ENCODE measurements around the gene ACOT11.

DNA sequence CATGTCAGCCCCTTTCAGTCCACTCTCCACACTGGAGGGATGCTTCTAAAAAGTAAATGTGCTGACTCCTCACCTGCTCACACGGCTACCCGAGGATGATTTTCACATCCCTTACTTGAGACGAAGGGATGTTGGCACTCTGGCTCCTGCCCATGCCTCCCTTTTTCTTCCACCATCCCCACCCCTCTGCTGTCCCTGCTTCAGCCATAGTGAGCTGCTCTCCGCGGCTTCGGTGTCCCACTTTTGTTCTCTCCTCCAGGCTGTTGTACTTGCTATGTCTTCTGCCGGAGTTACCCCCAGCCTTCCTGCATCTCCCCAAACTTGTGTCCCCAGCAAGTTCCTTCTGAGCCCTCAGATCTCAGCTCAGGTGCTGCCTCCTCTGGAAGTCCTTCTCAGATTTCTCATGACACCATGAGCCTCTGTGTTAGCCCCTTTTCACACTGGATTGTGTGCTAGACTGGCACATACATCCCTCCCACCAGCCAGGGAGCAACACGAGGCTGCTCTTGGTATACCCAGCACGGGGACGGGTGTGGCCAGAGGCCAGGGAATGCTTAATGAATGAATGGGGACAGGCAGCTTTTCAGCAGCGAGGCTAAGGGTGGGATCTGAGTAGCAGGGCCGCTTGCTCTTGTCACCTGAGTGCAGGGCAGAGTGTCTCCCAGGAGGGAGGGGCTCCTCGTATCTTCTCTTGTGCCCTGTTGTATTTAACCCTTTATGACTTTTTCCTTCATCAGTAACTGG, 1.3 kb downstream of the ACOT11 start:
- TF ChIP-seq, protein P1, sequence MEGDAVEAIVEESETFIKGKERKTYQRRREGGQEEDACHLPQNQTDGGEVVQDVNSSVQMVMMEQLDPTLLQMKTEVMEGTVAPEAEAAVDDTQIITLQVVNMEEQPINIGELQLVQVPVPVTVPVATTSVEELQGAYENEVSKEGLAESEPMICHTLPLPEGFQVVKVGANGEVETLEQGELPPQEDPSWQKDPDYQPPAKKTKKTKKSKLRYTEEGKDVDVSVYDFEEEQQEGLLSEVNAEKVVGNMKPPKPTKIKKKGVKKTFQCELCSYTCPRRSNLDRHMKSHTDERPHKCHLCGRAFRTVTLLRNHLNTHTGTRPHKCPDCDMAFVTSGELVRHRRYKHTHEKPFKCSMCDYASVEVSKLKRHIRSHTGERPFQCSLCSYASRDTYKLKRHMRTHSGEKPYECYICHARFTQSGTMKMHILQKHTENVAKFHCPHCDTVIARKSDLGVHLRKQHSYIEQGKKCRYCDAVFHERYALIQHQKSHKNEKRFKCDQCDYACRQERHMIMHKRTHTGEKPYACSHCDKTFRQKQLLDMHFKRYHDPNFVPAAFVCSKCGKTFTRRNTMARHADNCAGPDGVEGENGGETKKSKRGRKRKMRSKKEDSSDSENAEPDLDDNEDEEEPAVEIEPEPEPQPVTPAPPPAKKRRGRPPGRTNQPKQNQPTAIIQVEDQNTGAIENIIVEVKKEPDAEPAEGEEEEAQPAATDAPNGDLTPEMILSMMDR (IDR thresholded peaks at IDR 0.05) = no peak
- TF ChIP-seq POLR2A (IDR thresholded peaks at IDR 0.05; ENCODE audit: low read depth) = no peak
- TF ChIP-seq POLR2AphosphoS5 (IDR thresholded peaks at IDR 0.05) = peak; percentile 21 to 67
- TF ChIP-seq EP300 (IDR thresholded peaks at IDR 0.05) = no peak
